ENCODE results near the gene MTA1.

The MTA1 gene

DNA sequence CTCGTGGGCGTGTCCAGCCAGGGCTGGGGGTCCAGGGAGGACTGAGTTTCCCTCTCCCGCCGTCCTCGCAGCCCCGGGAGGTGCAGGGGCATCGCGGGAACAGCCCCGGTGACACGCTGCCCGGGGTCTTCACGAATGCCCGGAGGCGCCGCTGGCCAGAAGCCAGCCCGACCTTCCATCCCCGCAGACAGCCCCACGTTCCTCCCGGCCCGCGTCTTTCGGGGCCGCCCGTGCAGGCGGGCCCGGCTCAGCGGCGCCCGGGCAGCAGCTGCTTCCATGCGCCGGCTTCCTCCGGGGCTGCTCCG, 70.6 kb downstream of the MTA1 start:
- no peak for DNase-seq

DNA sequence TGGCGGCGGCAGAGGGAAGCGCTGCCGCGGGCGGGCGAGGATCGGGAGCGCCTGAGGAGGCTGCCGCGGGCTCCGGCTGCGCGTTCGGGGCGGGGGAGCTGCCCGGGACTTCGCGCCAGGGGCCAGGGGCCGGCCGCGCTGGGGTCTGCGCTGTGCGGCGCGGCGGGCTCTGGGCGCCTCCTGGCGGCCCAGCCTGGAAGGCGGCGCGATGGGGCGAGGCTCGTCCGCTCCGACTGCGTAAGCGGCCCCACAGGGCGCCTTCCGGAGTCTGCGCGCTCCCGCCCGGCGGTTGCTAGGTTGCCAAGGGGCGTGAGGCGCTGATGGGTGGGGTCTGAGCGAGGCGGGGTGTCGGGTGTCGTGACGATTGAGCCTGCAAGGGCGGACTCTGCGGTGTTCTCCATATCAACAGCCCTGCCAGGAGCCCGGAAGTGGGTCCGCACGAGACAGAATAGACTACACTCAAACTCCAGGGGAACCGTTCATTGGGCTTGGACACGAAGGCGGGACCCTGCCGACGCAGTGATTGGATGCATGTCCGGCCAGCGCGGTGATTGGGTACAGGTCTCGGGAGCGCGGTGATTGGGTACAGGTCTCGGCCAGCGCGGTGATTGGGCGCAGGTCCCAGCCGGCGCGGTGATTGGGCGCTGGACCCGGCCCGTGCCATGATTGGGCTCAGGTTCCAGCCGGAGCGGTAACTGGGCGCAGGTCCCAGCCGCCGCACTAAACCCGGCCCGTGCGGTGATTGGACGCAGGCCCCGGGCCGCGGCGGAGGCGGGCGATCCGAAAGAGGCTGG, 71.1 kb downstream of the MTA1 start, which contains the start of gene TEDC1:
TEDC1 (plus strand) TSS at position 675 of the 794 bp plus-strand sequence. CDS start 130 bp downstream, outside the sequence.
- peak; percentile 99 for DNase-seq

DNA sequence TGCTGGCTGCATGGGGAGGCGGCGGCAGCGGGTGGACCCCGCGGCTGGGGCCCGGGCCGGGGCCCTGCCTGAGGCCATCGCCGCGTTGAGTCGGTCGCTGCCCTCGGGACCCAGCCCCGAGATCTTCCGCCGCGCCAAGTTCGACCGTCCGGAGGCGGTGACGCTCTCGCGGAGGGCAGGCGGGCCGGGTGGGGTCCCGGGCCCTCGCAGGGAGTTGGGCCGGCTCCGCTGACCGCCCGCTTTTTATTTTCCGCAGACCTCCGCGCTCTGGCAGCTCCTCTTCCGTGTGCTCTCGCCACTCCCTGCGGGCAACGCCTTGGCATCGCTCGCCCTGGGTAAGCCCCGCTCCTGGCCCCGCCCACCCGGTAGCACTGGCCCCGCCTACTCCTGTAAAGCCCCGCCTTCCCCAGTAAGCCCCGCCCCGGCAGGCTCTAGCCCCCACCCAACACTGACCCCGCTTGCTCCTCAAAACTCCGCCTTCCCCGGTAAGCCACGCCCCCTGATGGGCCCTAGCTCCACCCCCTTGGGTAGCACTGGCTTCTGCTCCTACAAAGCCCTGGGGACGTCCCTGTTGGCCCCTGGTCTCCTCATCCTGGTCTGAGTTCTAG, 71.8 kb downstream of the MTA1 start:
- DNase-seq: peak; percentile 76

DNA sequence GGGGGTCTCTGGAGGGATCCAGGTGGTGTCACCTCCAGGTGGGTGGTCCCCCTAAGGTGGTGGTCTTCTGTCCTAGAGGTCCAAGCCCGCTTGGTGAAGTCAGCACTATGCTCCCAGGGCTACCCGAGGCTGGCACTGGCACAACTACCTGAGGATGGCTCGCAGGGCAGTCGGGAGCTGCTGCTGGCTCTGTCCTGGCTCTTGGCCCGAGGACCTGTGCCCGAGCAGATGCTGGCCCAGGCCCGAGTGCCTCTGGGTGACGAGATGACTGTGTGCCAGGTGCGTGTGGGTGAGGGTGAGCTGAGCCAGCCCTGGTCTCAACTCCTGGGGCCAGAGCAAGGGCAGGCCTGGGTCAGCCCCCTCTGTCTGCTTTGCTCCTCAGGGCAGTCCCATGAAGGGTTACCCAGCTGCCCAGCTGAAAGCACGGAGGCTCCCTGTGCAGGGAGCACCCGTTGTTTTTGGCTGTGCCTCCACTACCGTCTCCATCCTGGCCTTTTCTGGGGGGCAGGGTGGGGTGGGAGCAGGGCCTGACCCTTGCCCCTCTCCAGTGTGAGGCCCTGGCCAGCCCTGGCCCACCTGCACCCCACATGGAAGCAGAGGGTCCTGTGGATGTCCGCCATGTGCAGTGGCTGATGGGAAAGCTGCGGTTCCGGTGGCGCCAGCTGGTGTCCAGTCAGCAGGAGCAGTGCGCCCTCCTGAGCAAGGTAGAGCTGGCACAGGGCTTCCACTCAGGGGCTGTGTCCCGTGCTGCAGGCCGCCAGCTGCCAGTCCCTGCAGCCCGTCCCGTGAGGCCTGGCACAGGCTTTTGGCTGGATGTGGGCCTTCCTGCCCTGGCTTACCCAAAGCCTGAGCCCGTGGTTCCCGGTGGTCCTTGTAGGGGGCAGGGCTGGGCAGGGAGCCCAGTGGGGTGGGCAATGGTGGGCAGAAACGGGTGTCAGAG, 72.7 kb downstream of the MTA1 start:
- no peak for DNase-seq

DNA sequence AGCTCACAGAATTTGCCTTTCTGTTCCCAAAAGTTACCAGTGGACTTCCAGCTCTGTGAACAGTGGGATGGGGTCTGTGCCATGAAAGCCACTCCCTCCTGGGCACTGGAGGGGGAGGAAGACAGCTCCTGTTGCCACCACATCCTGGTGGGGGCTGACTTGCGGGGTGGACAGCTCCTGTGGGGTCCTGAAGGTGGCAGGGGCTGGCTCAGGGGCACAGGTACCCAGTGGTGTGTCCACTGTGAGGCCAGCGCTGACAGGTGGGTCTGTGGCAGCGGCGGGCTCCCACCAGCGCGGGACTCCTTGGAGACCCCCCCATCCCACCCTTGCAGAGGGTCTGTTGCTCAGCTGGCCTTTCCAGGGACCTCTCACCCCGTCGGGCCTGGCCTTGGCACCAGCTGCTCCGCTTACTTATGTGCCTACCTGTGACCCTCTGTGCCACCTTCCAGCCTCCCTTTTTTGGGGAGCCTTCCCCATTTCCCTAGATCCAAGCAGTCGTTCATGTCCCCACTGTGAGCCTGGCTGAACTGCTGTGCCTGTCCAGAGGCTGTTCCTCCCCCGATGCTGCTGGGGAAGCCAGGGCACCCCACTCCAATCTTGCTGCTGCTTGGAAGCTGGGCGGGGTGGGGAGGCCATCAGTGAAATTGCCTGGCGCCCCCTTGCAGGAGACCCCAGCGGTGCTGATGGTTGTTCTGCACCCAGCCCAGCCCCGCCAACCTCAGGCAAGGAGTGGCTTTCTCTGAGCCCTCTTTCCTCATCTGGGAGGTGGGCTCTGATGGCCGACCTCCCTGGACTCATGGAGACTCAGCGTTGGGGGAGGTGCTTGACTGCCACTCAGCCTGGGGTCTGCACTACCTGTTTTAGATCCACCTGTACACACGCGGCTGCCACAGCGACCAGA, 73.6 kb downstream of the MTA1 start:
- no peak for DNase-seq

DNA sequence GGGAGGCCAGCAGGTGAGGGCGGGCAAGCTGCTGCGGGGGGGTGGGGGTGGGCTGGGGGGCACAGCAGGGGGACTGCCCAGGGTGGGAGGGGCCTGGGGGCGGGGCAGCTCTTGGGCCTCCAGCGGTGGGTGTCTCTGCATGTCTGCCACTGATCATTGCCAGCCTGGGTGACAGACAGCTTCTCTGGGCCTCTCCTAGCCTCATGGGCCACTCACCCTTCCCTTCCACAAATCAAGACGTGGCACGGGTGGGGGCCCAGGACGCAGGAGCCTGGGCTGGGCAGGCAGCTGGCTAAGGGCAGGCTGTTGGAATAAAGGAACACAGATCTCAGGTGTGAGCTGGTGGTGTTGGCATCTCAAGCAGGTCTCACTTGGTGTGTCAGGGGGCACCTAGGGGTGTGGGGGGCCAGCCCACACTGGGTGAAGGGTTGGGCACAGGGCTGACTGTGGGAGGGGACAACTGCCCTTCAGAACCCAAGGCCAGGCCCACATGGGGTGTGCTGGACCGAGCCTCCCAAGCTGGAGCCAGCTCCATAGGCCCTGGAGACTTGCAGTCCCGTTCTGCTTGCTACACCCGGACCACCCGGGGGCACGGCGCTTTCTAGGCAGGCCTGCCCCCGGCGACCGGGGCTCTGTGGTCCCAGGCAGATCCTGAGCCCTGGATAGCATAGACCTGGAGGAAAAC, 74.4 kb downstream of the MTA1 start:
- DNase-seq: no peak

DNA sequence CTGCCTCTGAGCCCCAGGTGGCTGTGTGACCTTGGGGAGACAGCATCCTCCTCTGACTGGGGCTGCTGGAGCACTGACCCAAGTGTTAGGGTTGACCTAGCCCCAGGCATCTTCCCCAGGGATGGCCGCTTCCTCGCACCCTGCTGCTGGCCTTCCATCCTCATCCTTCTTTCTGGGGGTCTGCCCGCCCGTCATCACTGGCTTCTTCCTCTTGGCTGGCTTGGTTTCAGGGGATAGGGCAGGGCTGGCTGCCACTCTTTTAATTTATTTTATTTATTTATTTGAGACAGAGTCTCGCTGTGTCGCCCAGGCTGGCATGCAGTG, 74.9 kb downstream of the MTA1 start:
- no peak for DNase-seq

DNA sequence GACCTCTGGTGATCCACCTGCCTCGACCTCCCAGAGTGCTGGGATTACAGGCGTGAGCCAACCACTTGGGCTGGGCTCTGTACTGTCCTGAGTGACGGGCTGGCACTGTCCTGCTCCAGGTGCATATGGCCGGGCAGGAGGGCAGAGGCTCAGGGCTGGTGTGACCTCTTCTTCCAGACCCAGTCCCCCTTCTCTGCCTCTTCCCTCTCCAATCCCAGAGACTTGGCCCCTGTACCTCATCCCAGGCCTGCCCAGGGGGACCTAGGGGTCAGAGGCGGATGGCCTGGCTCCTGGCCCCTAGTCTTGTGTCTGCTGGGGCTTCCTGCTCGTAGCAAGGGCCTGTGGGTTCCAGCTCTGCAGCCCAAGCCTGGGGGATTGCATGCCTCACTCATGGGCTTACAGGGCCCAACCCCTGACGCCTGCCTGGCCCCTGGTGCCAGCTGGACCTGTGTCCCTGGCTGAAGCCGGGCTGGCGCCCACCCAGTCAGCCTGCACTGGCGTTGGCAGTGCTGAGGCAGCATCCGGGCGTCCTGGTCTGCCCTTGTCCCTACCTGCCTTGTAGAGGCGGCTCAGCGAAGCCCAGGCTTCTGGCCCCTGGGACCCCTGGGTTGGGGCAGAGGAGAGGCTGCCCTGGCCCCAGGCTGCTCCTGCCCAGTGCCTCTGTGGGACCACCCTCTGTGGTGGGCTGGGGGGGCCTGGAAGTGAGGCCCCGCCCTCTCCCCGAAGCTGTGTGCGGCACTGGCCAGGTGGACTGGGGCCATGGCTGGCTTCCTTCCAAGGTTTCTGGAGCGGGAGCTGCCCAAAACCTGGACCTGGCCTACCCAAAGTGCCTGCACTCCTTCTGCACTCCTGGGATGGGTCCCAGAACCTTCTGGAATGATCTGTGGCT, 75.7 kb downstream of the MTA1 start:
- DNase-seq: no peak

DNA sequence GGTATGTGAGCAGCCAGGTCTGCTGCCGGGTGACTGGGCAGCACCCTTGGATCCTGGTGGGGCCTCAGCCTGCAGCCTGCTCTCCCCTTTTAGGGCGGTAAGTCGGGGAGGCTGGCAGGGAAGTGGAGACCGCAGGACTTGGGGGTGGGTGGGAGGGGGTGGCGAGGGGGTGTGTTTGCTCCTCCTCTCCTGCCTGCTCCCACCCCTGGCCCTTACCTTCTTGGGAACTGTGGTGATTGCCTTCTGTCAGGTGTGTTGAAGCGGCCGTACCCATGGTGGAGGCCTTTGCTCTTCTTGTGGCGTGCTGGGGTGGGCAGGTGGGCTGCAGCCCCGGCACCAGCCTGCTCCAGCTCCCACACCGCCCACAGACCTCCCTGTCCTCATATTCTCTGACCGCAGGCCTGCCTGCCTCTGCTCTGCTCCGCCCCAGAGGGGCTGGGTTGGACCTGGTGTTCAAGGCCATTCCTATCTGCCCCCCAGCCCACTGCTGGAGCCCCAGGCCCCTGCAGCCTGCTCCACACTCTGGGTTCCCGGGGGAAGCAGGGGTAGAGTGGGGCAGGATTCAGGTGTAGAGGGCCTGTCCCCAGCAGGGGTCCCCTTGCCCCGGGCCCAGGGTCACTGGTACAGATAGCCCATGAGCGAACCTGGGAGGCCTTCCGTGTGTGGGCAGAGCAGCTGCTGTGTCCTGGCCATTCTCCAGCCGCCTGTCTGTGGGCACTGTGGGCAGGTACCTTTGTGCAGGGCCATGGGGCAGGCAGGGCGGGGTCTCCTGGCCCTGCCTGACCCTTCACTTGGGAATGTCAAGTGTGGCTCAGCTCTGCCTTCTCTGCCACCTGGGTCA, 76.6 kb downstream of the MTA1 start:
- no peak for DNase-seq

DNA sequence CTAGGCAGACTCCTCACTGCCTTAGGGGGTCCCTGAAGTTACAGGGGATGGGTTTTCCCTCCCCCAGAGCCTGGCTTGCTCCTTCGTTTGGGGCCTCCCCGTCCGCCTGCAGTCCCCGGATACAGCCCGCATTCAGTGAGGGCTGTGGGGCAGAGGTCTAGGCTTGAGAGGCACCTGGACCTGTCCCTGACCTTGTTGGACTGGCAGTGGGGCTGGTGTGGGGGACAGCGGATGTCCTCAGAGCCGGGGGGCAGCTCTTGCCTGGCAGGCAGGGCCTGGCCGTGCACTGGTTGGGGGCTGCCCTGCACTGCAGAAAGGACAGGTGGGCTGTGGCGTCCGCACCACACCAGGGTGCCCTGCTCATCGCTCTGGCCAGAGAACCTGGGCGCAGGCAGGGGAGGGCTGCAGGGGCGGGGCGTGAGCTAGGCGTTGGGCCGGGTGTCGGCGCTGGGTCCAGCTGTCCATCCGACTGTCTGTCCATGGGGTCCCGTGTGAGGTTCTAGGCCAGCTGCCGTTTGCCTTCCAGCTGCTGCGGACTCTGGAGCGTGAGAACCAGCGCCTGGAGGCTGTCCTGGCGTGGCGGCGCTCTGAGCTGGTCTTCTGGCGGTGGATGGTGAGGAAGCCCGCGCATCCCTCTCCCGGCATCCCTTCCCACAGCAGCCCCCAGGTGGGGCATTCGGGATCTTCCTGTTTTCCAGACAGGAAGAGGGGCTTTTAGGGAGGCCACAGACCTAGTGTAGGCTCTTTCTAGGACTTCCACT, 77.4 kb downstream of the MTA1 start:
- DNase-seq: no peak

DNA sequence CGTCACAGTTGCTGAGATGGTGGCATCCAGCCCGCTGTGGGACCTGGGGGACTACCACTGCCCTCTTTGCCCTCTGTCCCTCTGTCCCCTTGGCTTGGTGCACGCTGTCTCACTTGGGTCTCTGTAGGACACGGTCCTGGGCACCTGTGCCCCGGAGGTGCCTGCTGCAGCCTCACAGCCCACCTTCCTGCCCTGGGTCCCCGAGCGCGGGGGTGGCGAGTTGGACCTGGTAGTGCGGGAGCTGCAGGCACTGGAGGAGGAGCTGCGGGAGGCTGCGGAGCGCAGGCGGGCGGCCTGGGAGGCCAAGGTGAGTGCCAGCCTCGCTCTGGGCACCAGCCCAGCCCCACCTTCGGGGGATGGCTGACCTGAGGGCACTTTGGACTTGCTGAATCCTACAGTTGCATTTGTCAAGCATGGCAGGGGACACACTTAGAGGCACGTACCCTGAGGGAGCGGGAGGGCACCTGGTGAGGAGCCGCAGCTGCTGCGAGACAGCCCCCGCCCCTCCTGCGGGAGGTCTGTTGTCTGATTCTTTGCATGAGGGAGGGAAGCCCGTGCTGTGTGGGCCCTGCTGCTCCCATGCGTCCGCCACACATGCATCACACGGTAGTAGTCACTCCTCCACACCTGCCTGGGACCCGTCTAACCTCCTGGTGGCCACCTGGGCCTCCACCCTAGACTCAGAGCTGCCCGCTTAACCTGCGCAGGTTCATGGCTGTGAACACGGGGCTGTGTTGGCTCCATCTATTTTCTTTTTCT, 78.2 kb downstream of the MTA1 start:
- DNase-seq: no peak

DNA sequence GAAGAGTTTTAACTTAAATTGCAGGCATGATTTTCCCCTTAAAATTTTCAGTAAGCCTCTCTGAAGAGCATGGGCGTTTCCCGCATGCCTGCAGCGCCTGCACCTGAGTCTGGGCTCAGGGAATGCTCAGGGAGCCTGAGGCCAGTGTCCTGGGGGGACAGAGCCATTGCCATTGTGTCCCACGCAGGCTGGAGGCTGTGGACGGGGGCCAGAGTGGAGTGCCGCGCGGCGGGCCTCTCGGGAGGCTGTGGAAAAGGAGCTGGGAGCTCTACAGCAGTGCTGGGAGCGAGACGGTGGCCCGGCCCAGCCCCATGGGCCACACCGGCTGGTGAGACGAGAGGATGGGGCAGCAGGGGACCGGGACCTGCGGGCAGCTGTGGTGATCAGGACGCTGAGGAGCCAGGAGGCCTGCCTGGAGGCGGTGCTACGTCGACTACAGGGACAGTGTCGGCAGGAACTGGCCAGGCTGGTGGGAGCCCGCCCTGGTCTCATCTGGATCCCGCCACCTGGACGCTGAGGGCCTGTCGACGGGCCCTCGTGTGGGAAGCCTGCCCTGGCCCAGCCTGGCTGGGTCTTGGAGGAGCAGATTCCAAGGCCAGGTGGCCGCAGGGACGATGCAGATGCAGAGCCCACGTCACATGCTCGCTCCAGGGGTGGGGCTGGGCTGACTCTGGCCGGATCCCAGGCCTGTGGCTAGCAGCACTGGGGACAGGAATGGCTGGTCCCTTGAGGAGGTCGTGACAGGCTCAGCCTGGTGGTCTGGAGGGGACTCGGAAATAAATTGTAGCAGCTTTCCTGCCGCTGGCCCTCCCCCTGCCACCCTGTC, 79.0 kb downstream of the MTA1 start:
- DNase-seq: no peak

DNA sequence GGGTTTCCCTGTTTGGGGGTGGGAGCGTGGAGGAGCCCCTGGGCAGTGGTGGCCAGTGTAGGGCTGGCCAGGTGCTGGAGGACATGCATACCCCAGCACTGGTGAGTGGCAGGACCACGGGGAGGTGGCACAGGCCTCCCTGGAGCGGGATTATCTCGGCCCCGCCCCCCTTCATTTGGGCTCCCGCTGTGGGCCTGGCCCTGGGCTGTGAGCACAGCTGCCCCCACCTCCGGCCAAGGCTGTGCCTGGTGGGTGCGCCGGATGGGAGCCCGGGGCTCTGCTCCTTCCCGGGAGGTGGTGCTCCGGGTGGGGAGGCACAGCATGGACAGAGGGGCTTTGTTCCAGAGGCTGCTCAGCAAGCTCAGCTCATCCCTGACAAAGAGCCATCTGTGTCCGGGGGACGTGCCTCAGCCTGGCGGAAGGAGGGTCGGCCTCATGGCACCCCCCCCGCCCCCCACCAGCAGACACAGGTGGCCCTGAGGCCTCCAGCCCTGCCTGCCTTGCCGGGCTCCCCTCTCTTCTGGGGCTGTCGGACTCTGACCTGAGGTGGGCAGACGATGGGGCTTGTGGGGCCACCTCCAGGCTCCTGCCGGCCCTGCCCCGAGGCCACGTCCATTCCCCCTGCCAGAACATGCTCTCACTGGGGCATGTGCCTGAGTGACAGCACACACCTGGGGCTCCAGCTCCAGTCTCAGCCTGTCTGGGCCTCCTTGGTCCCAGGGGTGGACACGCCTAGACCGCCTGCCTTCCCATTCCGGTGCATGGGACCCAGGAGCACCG, 79.8 kb downstream of the MTA1 start:
- DNase-seq: no peak

DNA sequence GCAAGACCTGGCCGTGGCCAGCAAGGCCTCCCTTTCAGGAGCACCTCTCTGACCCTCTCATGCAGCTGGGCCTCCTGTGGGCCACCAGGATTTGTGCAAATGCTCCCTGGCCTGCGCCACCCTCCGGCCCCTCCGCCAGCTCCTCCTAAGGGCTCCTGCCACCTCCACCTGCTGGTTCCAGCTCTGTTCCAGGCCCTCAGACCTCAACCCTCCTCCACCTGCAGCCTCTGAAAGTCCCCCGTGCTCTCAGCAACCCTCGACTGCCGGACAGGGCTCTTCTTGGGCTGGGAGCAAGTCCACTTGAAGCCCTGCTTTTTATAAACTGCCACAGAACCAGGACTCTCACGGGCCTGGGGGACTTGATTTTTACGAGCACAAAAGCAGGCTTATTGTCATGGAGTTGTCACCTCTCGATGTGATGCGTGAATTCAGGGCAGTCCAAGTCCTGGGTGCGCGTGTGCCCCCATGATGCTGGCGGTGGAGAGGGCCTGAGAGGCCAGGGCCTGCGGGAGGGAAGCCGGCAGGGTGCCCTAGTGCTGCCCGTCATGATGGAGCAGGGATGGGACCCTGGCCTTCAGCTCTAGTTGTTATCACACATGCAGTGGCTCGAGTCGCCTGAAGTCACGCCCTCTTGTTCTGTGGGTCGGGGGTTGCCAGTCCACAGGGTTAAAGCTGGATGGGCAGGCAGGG, 80.6 kb downstream of the MTA1 start:
- no peak for DNase-seq

DNA sequence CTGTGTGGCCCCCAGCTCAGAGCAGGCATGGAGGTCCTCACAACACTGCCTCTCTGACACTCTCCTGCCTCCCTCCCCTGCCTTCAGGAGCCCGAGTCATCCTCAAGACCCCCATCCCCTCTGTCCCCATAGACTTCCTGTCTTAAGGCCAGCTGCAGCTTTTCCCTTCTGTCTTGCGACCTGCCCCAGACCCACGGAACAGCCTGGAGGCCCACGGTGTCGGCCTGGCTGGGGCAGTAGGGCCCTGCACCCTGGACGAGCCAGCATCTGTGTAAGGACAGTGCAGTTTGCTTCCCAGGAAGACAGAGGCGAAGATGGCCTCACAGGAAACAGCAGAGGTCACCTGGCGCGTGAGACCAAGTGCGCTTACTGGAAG, 81.1 kb downstream of the MTA1 start:
- no peak for DNase-seq

Measured in DMS53 (cell line).